ENCODE results near the gene FAM3D.

The FAM3D gene

GRCh38 chr3:58660998-58661397 lies 5.6 kb downstream of the FAM3D start:
- Histone ChIP-seq H3K4me3 (ENCODE audit: low read length, poor library complexity, severe bottlenecking) (no peak overlapping the region), H3F3A (ENCODE audit: low read depth) (no peaks in the 10 kb centered on the region), H3K9ac (ENCODE audit: low read depth, low read length, poor library complexity, severe bottlenecking) (no peak overlapping the region), H3K9me3 (ENCODE audit: insufficient read depth, low read depth, low read length) (no peaks in the 10 kb centered on the region), H3K4me1 (ENCODE audit: insufficient read depth, low read length, poor library complexity, severe bottlenecking) (no peaks in the 10 kb centered on the region), H3K4me2 (ENCODE audit: low read depth, low read length, poor library complexity, severe bottlenecking) (no peak overlapping the region), H4K20me1 (ENCODE audit: insufficient read depth, low read length, poor library complexity, severe bottlenecking) (no peaks in the 10 kb centered on the region), H3K9me2 (replicated peaks; ENCODE audit: low read depth, low read length) (no peaks in the 10 kb centered on the region), H2AFZ (ENCODE audit: low read length) (no peak overlapping the region), H3K79me2 (ENCODE audit: insufficient read depth, low read length) (no peaks in the 10 kb centered on the region), H3K36me3 (ENCODE audit: insufficient read depth, low read length) (no peaks in the 10 kb centered on the region), H3K27me3 (ENCODE audit: insufficient read depth, low read length, poor library complexity, severe bottlenecking) (no peaks in the 10 kb centered on the region)
- TF ChIP-seq CTCF (conservative IDR thresholded peaks at IDR 0.05; ENCODE audit: low read length): no peak
- TF ChIP-seq EZH2phosphoT487 (IDR thresholded peaks at IDR 0.05; ENCODE audit: borderline replicate concordance): no peak

GRCh38 chr3:58659051-58659675 lies 7.4 kb downstream of the FAM3D start:
- H3K4me2 ChIP-seq (ENCODE audit: low read depth, low read length, poor library complexity, severe bottlenecking): no peak overlapping the region
- H3F3A ChIP-seq (ENCODE audit: low read depth): no peaks in the 10 kb centered on the region
- no peaks in the 10 kb centered on the region for H3K79me2 ChIP-seq (ENCODE audit: insufficient read depth, low read length)
- H3K4me3 ChIP-seq (ENCODE audit: low read length, poor library complexity, severe bottlenecking): no peak overlapping the region
- no peaks in the 10 kb centered on the region for H3K27me3 ChIP-seq (ENCODE audit: insufficient read depth, low read length, poor library complexity, severe bottlenecking)
- H3K4me1 ChIP-seq (ENCODE audit: insufficient read depth, low read length, poor library complexity, severe bottlenecking): no peaks in the 10 kb centered on the region
- no peaks in the 10 kb centered on the region for H4K20me1 ChIP-seq (ENCODE audit: insufficient read depth, low read length, poor library complexity, severe bottlenecking)
- no peaks in the 10 kb centered on the region for H3K9me3 ChIP-seq (ENCODE audit: insufficient read depth, low read depth, low read length)
- H3K9ac ChIP-seq (ENCODE audit: low read depth, low read length, poor library complexity, severe bottlenecking): no peak overlapping the region
- H3K36me3 ChIP-seq (ENCODE audit: insufficient read depth, low read length): no peaks in the 10 kb centered on the region
- no peak overlapping the region for H2AFZ ChIP-seq (ENCODE audit: low read length)
- H3K9me2 ChIP-seq (replicated peaks; ENCODE audit: low read depth, low read length): no peaks in the 10 kb centered on the region
- TF ChIP-seq EZH2phosphoT487 (IDR thresholded peaks at IDR 0.05; ENCODE audit: borderline replicate concordance) (no peak), CTCF (conservative IDR thresholded peaks at IDR 0.05; ENCODE audit: low read length) (peak; percentile 20; the same call in 1 of the 2 replicates)

- Histone ChIP-seq H3K9me3 (ENCODE audit: insufficient read depth, low read depth, low read length) (no peaks in the 10 kb centered on the region), H3K4me1 (ENCODE audit: insufficient read depth, low read length, poor library complexity, severe bottlenecking) (no peaks in the 10 kb centered on the region), H3K27me3 (ENCODE audit: insufficient read depth, low read length, poor library complexity, severe bottlenecking) (no peaks in the 10 kb centered on the region), H3K4me2 (ENCODE audit: low read depth, low read length, poor library complexity, severe bottlenecking) (no peak overlapping the region), H3K36me3 (ENCODE audit: insufficient read depth, low read length) (no peaks in the 10 kb centered on the region), H3K9me2 (replicated peaks; ENCODE audit: low read depth, low read length) (no peaks in the 10 kb centered on the region), H4K20me1 (ENCODE audit: insufficient read depth, low read length, poor library complexity, severe bottlenecking) (no peaks in the 10 kb centered on the region), H3K79me2 (ENCODE audit: insufficient read depth, low read length) (no peaks in the 10 kb centered on the region), H3K4me3 (ENCODE audit: low read length, poor library complexity, severe bottlenecking) (no peak overlapping the region), H2AFZ (ENCODE audit: low read length) (no peak overlapping the region), H3F3A (ENCODE audit: low read depth) (no peaks in the 10 kb centered on the region), H3K9ac (ENCODE audit: low read depth, low read length, poor library complexity, severe bottlenecking) (no peak overlapping the region)
- TF ChIP-seq CTCF (conservative IDR thresholded peaks at IDR 0.05; ENCODE audit: low read length) (no peak), EZH2phosphoT487 (IDR thresholded peaks at IDR 0.05; ENCODE audit: borderline replicate concordance) (no peak)
Measured at GRCh38 chr3:58658508-58658907, 8.1 kb downstream of the FAM3D start.

Data from Loucy (cell line).